Keratinocyte (primary cell): ENCODE results near the gene SCN9A. TPM values are rescaled to one million over a fixed set of nuclear protein-coding genes. Genes with fewer than 3 reads are reported as not detected.

Source experiments
- DNase-seq: peaks from one replicate; pipeline ENCODE4 v3.0.0-alpha.2; 2011; ENCODE audit warnings: low read depth, missing footprints, low spot score
- FAIRE-seq: peaks from 2 replicates; lab custom pipeline; 2011; peaks lifted over from hg19 to GRCh38; lab: Jason Lieb, UNC
- H2AFZ ChIP-seq: 2 replicates; pipeline ENCODE4 v1.6.0; 2012; ENCODE audit warnings: low read length, control low read depth, inconsistent platforms; ENCODE audit not compliant: control insufficient read depth
- H3K27ac ChIP-seq: 2 replicates; pipeline ENCODE4 v1.5.1; 2011; ENCODE audit warnings: low read length; ENCODE audit not compliant: control insufficient read depth, insufficient read depth
- H3K27me3 ChIP-seq: 3 replicates; pipeline ENCODE4 v1.6.0; 2011; ENCODE audit warnings: low read length; ENCODE audit not compliant: control insufficient read depth, insufficient read depth; ENCODE audit errors: extremely low read depth
- H3K36me3 ChIP-seq, 2 experiments: 2 replicates in 1 of 2; 3 replicates in 1 of 2; pipeline ENCODE4 v1.5.1; 2011; ENCODE audit warnings: low read length in 2 of 2, mild to moderate bottlenecking in 1 of 2; ENCODE audit not compliant: control insufficient read depth in 2 of 2, insufficient read depth in 2 of 2; ENCODE audit errors: extremely low read depth in 1 of 2
- H3K4me1 ChIP-seq: 3 replicates; pipeline ENCODE4 v1.5.1; 2011; ENCODE audit warnings: low read length; ENCODE audit not compliant: control insufficient read depth, insufficient read depth; ENCODE audit errors: extremely low read depth
- H3K4me2 ChIP-seq: 3 replicates; pipeline ENCODE4 v1.6.0; 2011; ENCODE audit warnings: low read depth, low read length; ENCODE audit not compliant: control insufficient read depth, insufficient read depth; ENCODE audit errors: extremely low read depth
- H3K4me3 ChIP-seq, 3 experiments: fragments of 200-600 bp in 1 of 3; sonication (generic) in 1 of 3; 2 replicates in 2 of 3; 3 replicates in 1 of 3; pipeline ENCODE4 v1.5.1; 2011 to 2016; ENCODE audit warnings: low read length in 3 of 3, mild to moderate bottlenecking in 3 of 3, control low read depth in 2 of 3, inconsistent platforms in 1 of 3, low read depth in 1 of 3, mixed read lengths in 1 of 3, mixed run types in 1 of 3, moderate library complexity in 1 of 3; ENCODE audit not compliant: control insufficient read depth in 2 of 3, insufficient read depth in 2 of 3; ENCODE audit errors: extremely low read depth in 1 of 3
- H3K79me2 ChIP-seq: 2 replicates; pipeline ENCODE4 v1.6.0; 2012; ENCODE audit warnings: low read length; ENCODE audit not compliant: control insufficient read depth, insufficient read depth
- H3K9ac ChIP-seq: 3 replicates; pipeline ENCODE4 v1.6.0; 2011; ENCODE audit warnings: low read length; ENCODE audit not compliant: control insufficient read depth, insufficient read depth; ENCODE audit errors: extremely low read depth
- H3K9me1 ChIP-seq: 3 replicates; pipeline ENCODE4 v1.6.0; 2011; ENCODE audit warnings: low read length; ENCODE audit not compliant: control insufficient read depth, insufficient read depth; ENCODE audit errors: extremely low read depth
- H3K9me3 ChIP-seq: 2 replicates; pipeline ENCODE4 v1.5.1; 2012; ENCODE audit warnings: low read depth, low read length; ENCODE audit not compliant: control insufficient read depth
- H4K20me1 ChIP-seq: 3 replicates; pipeline ENCODE4 v1.6.0; 2011; ENCODE audit warnings: low read length; ENCODE audit not compliant: control insufficient read depth, insufficient read depth; ENCODE audit errors: extremely low read depth
- CTCF ChIP-seq, 3 experiments: IDR thresholded peaks in 1 of 3; conservative IDR thresholded peaks in 1 of 3; optimal IDR thresholded peaks in 1 of 3; 2 replicates in 2 of 3; 3 replicates in 1 of 3; pipeline versions ENCODE3 to v1.5.1; 2011; ENCODE audit warnings: low read length in 3 of 3, mild to moderate bottlenecking in 3 of 3, moderate library complexity in 2 of 3, control low read depth in 1 of 3, inconsistent platforms in 1 of 3; ENCODE audit not compliant: insufficient read depth in 2 of 3; ENCODE audit errors: extremely low read depth in 1 of 3
- EZH2 ChIP-seq: IDR thresholded peaks from one replicate; pipeline ENCODE4 v1.6.1; 2012; ENCODE audit warnings: inconsistent platforms, mild to moderate bottlenecking, low read length, moderate library complexity
- dilution Hi-C: fragments of 300-500 bp; cut with MboI; formaldehyde crosslinking; loops from one replicate; pipeline ENCODE4 v1.7.0; 2020; ENCODE audit warnings: low sequenced_read_pairs; ENCODE audit not compliant: extremely low pct_ligation_motif_present
- polyA plus RNA-seq, 5 experiments: library from polyadenylated mRNA; depleted of rRNA in 3 of 5; stranded (reverse) in 3 of 5; stranded (forward) in 1 of 5; unstranded in 1 of 5; fragments of >200 nt; gene quantifications; 1 replicate in 1 of 5; 2 replicates in 3 of 5; 3 replicates in 1 of 5; pipeline versions ENCODE4 v1.2.1 to v1.2.3, GENCODE V29; 2011 to 2012; ENCODE audit warnings: missing spikeins in 2 of 5, low read depth in 1 of 5, low replicate concordance in 1 of 5

The SCN9A gene
- polyA plus RNA-seq, 1 donor (not counting 4 experiments of a cell fraction or from before 2014, with no cell fraction given), result 0.10 TPM

GRCh38 chr2:166328147-166328546, 47.6 kb downstream of the SCN9A start:
- dilution Hi-C loops, result no loop called here

GRCh38 chr2:166321076-166321475, 54.7 kb downstream of the SCN9A start:
- H3K9ac ChIP-seq, result no peak overlapping the region
- TF ChIP-seq EZH2 (no peak), CTCF (optimal IDR thresholded peaks at IDR 0.05 in 1 of 3, IDR thresholded peaks at IDR 0.05 in 1 of 3, conservative IDR thresholded peaks at IDR 0.05 in 1 of 3; ENCODE audit: extremely low read depth in 1 of 3, insufficient read depth in 2 of 3, low read length in 3 of 3) (no peak)
- H3K79me2 ChIP-seq, result no peaks in the 10 kb centered on the region
- H3K27me3 ChIP-seq, result no peaks in the 10 kb centered on the region
- no peak for DNase-seq
- H3K36me3 ChIP-seq, result no peaks in the 10 kb centered on the region
- H3K9me3 ChIP-seq, result no peaks in the 10 kb centered on the region
- H4K20me1 ChIP-seq, result no peaks in the 10 kb centered on the region
- no peak for FAIRE-seq
- dilution Hi-C loops, result no loop called here
- no peaks in the 10 kb centered on the region for H3K9me1 ChIP-seq
- no peak overlapping the region for H3K27ac ChIP-seq
- H3K4me1 ChIP-seq, result no peaks in the 10 kb centered on the region
- no peak overlapping the region for H3K4me3 ChIP-seq
- H3K4me2 ChIP-seq, result no peak overlapping the region
- H2AFZ ChIP-seq, result no peak overlapping the region

More at GRCh38 chr2:166328147-166328546, 47.6 kb downstream of the SCN9A start:
- Histone ChIP-seq H3K4me2 (no peak overlapping the region), H3K27ac (no peak overlapping the region), H4K20me1 (no peaks in the 10 kb centered on the region), H3K9me1 (no peaks in the 10 kb centered on the region), H3K4me1 (no peaks in the 10 kb centered on the region), H3K4me3 (no peak overlapping the region), H3K27me3 (no peaks in the 10 kb centered on the region), H3K9ac (no peak overlapping the region), H3K79me2 (no peaks in the 10 kb centered on the region), H3K9me3 (no peaks in the 10 kb centered on the region), H2AFZ (no peak overlapping the region), H3K36me3 (no peaks in the 10 kb centered on the region)
- TF ChIP-seq CTCF (optimal IDR thresholded peaks at IDR 0.05 in 1 of 3, IDR thresholded peaks at IDR 0.05 in 1 of 3, conservative IDR thresholded peaks at IDR 0.05 in 1 of 3; ENCODE audit: extremely low read depth in 1 of 3, insufficient read depth in 2 of 3, low read length in 3 of 3) (no peak), EZH2 (no peak)
- DNase-seq (no peak), FAIRE-seq (no peak)
